Tibial nerve (tissue), 4 donors: ENCODE measurements around the gene AMBP. TPM values are rescaled to one million over a fixed set of nuclear protein-coding genes. Genes with fewer than 3 reads are reported as not detected.

Experiments
- DNase-seq, 2 donors: peaks; one replicate each; pipeline ENCODE4 v3.0.0-alpha.2; 2019; ENCODE audit warnings: low spot score in 2 of 2
- H3K27ac ChIP-seq, 4 donors: fragments of 200-600 bp; sonication (generic) in 3 of 4; one replicate each; pipeline ENCODE4 v1.5.1; 2017 to 2019; ENCODE audit warnings: mild to moderate bottlenecking in 1 of 4
- H3K27me3 ChIP-seq, 2 donors: fragments of 200-600 bp; sonication (generic) in 1 of 2; one replicate each; pipeline versions ENCODE4 v1.5.1 to v1.6.0; 2017 to 2019
- H3K36me3 ChIP-seq, 3 donors: fragments of 200-600 bp; sonication (generic); one replicate each; pipeline ENCODE4 v1.5.1; 2018 to 2019
- H3K4me1 ChIP-seq, 4 donors: fragments of 200-600 bp; sonication (generic) in 3 of 4; one replicate each; pipeline ENCODE4 v1.5.1; 2017 to 2019
- H3K4me3 ChIP-seq, 4 donors: fragments of 200-600 bp; sonication (generic) in 3 of 4; one replicate each; pipeline ENCODE4 v1.5.1; 2017 to 2019; ENCODE audit warnings: mild to moderate bottlenecking in 1 of 4, moderate library complexity in 1 of 4
- H3K9me3 ChIP-seq, 4 donors: fragments of 200-600 bp; sonication (generic) in 3 of 4; one replicate each; pipeline ENCODE4 v1.5.1; 2017 to 2019
- EP300 ChIP-seq, 2 donors: sonication (generic); formaldehyde crosslinking; IDR thresholded peaks; one replicate each; pipeline ENCODE4 v1.6.1; 2017; ENCODE audit warnings: antibody characterized with exemption in 2 of 2, mild to moderate bottlenecking in 1 of 2
- POLR2A ChIP-seq, 2 donors: fragments of 450-650 bp; IDR thresholded peaks; one replicate each; pipeline ENCODE4 v1.6.1; 2017; ENCODE audit warnings: antibody characterized with exemption in 2 of 2, mild to moderate bottlenecking in 2 of 2, moderate library complexity in 2 of 2
- WGBS, 2 donors: methylation state at CpG; one replicate each; pipeline ENCODE4 v1.1.5; 2018; 5-methylcytosine and 5-hydroxymethylcytosine counted together
- total RNA-seq, 4 donors: library from RNA; depleted of rRNA; stranded (reverse); fragments of >200 nt; gene quantifications; one replicate each; pipeline ENCODE4 v1.1.0, GENCODE V29; 2016
- TF ChIP-seq, protein P1 (sequence below), 5 experiments: fragments of 200-600 bp in 3 of 5; fragments of 450-650 bp in 2 of 5; sonication (generic) in 3 of 5; IDR thresholded peaks; one replicate each; pipeline ENCODE4 v1.5.1; 2016 to 2019; ENCODE audit warnings: antibody characterized with exemption in 5 of 5, mild to moderate bottlenecking in 3 of 5, moderate library complexity in 2 of 5

AMBP gene
- total RNA-seq, 4 donors from 2014 or later, result not detected

DNA sequence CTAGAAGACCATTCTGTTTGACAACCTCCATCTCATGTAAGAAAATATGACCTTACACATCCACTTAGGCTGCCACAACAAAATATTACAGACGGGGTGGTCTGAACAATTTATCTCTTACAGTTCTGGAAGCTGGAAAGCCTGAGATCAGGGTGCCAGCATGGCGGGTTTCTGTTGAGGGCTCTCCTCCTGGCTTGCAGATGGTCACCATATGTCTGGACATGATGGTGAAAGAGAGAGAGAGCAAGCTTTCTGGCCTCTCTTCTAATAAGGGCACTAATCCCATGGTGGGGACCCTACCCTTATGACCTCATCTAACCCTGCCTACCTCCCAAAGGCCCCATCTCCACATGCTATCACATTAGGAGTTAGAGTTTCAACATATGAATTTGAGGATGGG, 66.0 kb downstream of the AMBP start:
- peaks cover 0 to 17% (median 3%) of the 10 kb centered on the region in 4 donors for H3K9me3 ChIP-seq
- no peak overlapping the region for H3K4me3 ChIP-seq
- no peaks in the 10 kb centered on the region for H3K27me3 ChIP-seq
- peak in 1 of 2 donors; percentile 2 for DNase-seq
- H3K27ac ChIP-seq, result no peak overlapping the region
- TF ChIP-seq POLR2A (IDR thresholded peaks at IDR 0.05) (no peak), EP300 (IDR thresholded peaks at IDR 0.05) (no peak)
- TF ChIP-seq, protein P1, sequence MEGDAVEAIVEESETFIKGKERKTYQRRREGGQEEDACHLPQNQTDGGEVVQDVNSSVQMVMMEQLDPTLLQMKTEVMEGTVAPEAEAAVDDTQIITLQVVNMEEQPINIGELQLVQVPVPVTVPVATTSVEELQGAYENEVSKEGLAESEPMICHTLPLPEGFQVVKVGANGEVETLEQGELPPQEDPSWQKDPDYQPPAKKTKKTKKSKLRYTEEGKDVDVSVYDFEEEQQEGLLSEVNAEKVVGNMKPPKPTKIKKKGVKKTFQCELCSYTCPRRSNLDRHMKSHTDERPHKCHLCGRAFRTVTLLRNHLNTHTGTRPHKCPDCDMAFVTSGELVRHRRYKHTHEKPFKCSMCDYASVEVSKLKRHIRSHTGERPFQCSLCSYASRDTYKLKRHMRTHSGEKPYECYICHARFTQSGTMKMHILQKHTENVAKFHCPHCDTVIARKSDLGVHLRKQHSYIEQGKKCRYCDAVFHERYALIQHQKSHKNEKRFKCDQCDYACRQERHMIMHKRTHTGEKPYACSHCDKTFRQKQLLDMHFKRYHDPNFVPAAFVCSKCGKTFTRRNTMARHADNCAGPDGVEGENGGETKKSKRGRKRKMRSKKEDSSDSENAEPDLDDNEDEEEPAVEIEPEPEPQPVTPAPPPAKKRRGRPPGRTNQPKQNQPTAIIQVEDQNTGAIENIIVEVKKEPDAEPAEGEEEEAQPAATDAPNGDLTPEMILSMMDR (IDR thresholded peaks at IDR 0.05), result no peak
- H3K36me3 ChIP-seq, result peaks cover 0 to 82% (median 0%) of the 10 kb centered on the region in 3 donors
- WGBS, 2 donors, result 72 to 78% methylated on average over 2 of the region's 2 CpGs
- H3K4me1 ChIP-seq, result no peaks in the 10 kb centered on the region

DNA sequence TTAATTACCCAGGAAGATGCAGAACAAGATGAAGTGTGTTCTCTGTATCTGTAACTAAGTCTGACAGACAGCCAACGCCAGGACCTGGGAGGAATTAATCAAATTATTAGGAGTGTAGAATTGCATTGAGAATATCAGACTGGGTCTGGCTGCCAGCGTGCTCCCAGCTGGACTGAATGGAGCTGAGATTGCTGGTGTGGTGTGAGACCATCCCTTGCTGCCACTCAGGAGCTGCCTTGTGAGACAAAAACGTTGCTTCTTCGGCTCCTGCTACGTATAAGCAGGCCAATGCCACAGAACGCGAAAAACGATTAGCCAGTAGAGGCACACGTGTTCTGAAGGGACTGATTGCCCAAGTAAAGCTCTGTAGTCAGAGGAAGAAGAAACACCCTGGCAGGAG, 66.8 kb downstream of the AMBP start:
- H3K27ac ChIP-seq, result no peak overlapping the region
- 87 to 89% methylated on average over 9 of the region's 9 CpGs for WGBS, 2 donors
- no peak overlapping the region for H3K4me3 ChIP-seq
- peaks cover 0 to 17% (median 3%) of the 10 kb centered on the region in 4 donors for H3K9me3 ChIP-seq
- H3K4me1 ChIP-seq, result no peaks in the 10 kb centered on the region
- H3K27me3 ChIP-seq, result no peaks in the 10 kb centered on the region
- TF ChIP-seq, protein P1 (IDR thresholded peaks at IDR 0.05), result no peak
- TF ChIP-seq EP300 (IDR thresholded peaks at IDR 0.05), result no peak
- no peak for TF ChIP-seq POLR2A (IDR thresholded peaks at IDR 0.05)
- peak in 1 of 2 donors; percentile 2 for DNase-seq
- H3K36me3 ChIP-seq, result peaks cover 0 to 82% (median 0%) of the 10 kb centered on the region in 3 donors

Other genes starting within 250 kb of the AMBP start
- gene ZNF618, start 202.0 kb downstream of the AMBP start, total RNA-seq, result 10 to 100 TPM in 1 of 4 donors, 1 to 10 TPM in 3; 7.3 to 11.6 (median 9.0) TPM
- not detected for gene KIF12, start 21.0 kb upstream of the AMBP start, total RNA-seq
- gene COL27A1, start 77.2 kb upstream of the AMBP start, total RNA-seq, result 10 to 100 TPM; 14.9 to 55.8 (median 27.7) TPM
- not detected for gene ORM1, start 244.8 kb upstream of the AMBP start, total RNA-seq